DMS53 treated with DMSO at 0.1 percent for 48 hours (cell line): Measurements from ENCODE around the gene SCIN.
A peak's percentile ranks its signal among the peaks of the same experiment; 100 is the strongest.
"Not testable (repeated sequence)": the region's sequence is repeated elsewhere in the genome, so short reads cannot be mapped to it uniquely, and the experiment has no call there.

Source experiments
- DNase-seq: peaks from one replicate; lab custom pipeline; 2025; ENCODE audit not compliant: unreplicated experiment; lab: John Stamatoyannopoulos, UW

Gene SCIN

GRCh38 chr7:12570534-12571461, at the start of gene SCIN:
Gene SCIN (plus strand): TSS chr7:12570720. CDS start chr7:12570787, 67 bp downstream.
- DNase-seq, result peak; percentile 80

- peak; percentile 83 for DNase-seq
Observed at GRCh38 chr7:12524794-12525386, 45.6 kb upstream of the SCIN start.

GRCh38 chr7:12526693-12527092, 43.8 kb upstream of the SCIN start:
- not testable (repeated sequence) for DNase-seq

- not testable (repeated sequence) for DNase-seq
Observed at GRCh38 chr7:12527670-12528069, 42.9 kb upstream of the SCIN start.

- no peak for DNase-seq
Observed at GRCh38 chr7:12529971-12530710, 40.4 kb upstream of the SCIN start.

- no peak for DNase-seq
Observed at GRCh38 chr7:12531784-12532183, 38.7 kb upstream of the SCIN start.

- no peak for DNase-seq
Observed at GRCh38 chr7:12534046-12534445, 36.5 kb upstream of the SCIN start.

GRCh38 chr7:12539681-12540080, 30.8 kb upstream of the SCIN start:
- DNase-seq, result no peak

GRCh38 chr7:12540850-12541249, 29.7 kb upstream of the SCIN start:
- DNase-seq, result no peak

GRCh38 chr7:12543586-12543985, 26.9 kb upstream of the SCIN start:
- no peak for DNase-seq

GRCh38 chr7:12549106-12549505, 21.4 kb upstream of the SCIN start:
- DNase-seq, result no peak

GRCh38 chr7:12550956-12551355, 19.6 kb upstream of the SCIN start:
- no peak for DNase-seq

- no peak for DNase-seq
Observed at GRCh38 chr7:12552876-12553275, 17.6 kb upstream of the SCIN start.

GRCh38 chr7:12553416-12553815, 17.1 kb upstream of the SCIN start:
- no peak for DNase-seq

- DNase-seq, result no peak
Observed at GRCh38 chr7:12554351-12554750, 16.2 kb upstream of the SCIN start.

- DNase-seq, result no peak
Observed at GRCh38 chr7:12554872-12555271, 15.6 kb upstream of the SCIN start.

- DNase-seq, result not testable (repeated sequence)
Observed at GRCh38 chr7:12555695-12556094, 14.8 kb upstream of the SCIN start.

GRCh38 chr7:12556139-12556792, 14.3 kb upstream of the SCIN start:
- not testable (repeated sequence) for DNase-seq

- peak; percentile 35 for DNase-seq
Observed at GRCh38 chr7:12557282-12557681, 13.2 kb upstream of the SCIN start.

GRCh38 chr7:12564996-12565764, 5.3 kb upstream of the SCIN start:
- peak; percentile 63 for DNase-seq
